T follicular helper cell (primary cell): ENCODE data around the gene CEP72.

Source experiments
- DNase-seq: peaks from one replicate; pipeline ENCODE4 v3.0.0-alpha.2; 2020; ENCODE audit warnings: low read depth

CEP72 gene

DNA sequence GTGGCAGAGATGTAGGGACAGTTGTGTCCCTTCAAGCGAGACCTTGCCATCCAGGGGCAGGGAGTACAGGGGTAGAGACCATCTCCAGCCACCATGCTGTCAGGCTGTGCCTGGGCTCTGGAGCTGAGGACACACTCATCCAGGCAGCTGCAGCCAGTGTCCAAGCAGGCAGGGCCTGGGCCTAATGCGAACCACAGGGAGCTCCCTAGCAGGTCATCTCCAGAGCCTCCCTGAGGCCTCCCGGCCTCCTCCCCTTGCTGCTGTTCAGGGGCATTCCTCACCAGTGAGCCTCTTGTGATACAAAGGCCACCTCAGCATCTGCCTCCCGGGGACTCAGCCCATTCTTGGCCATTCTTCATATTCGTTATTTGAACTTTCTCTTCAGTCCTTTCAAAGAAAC is 46.0 kb downstream of the CEP72 start:
- DNase-seq = no peak

DNA sequence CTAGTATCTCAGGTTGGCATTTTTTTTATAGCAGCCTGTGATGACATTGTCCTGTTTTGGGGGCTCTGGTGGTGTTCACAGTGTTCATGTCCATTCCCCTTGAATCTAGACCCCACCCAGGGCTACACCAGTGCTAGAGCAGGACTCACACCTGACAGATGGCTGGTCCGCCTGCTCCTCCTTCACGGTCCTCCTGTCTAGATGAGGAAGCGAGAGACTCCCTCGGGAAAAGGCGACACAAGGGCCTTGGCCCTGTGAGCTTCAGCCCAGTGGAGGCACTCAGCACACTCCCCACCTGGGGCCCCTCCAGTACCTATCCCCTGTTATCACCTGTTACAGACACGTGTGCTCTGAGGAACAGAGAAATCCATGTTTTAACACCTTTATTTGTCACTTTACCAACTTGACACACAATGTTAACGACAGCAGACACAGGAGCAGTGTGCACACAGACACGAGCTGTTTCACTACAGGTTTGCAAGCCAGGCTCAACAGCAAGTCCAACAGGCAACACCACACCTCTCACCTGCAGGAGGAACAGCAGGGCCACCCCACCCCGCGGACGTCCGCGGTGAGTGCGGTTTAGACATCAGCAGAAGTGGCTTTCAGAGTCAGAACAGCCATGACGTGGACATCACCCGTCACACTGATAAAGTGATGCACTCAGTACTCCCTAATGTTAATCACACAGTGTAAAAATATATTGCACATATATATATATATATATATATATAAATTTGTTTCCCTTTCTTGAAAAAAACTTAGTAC is 47.5 kb downstream of the CEP72 start:
- DNase-seq = no peak

DNA sequence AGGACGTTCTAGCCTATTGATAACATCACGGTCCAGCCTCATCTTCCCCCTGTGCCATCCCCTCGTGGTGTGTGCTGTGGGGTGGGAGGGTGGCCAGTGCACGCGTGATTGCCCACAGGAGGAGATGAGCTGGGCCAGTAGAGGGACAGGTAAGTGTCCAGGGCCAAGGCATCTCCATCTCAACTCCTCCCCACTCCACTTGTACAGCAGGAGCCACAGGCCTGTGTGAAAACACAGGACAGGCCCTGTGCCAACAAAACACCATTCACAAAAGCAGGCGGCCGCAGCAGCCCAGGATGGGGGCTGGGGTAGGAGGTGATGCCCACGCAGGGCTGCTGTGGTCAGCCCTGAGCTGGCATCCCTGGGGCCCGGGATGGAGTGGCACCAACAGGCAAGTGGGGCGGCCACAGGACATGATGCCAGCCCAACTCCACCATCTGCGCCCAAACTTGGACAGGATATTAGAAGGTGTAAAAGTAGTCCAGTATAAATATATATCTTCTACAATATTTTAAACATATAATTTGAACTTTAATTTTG is 48.4 kb downstream of the CEP72 start:
- no peak for DNase-seq

DNA sequence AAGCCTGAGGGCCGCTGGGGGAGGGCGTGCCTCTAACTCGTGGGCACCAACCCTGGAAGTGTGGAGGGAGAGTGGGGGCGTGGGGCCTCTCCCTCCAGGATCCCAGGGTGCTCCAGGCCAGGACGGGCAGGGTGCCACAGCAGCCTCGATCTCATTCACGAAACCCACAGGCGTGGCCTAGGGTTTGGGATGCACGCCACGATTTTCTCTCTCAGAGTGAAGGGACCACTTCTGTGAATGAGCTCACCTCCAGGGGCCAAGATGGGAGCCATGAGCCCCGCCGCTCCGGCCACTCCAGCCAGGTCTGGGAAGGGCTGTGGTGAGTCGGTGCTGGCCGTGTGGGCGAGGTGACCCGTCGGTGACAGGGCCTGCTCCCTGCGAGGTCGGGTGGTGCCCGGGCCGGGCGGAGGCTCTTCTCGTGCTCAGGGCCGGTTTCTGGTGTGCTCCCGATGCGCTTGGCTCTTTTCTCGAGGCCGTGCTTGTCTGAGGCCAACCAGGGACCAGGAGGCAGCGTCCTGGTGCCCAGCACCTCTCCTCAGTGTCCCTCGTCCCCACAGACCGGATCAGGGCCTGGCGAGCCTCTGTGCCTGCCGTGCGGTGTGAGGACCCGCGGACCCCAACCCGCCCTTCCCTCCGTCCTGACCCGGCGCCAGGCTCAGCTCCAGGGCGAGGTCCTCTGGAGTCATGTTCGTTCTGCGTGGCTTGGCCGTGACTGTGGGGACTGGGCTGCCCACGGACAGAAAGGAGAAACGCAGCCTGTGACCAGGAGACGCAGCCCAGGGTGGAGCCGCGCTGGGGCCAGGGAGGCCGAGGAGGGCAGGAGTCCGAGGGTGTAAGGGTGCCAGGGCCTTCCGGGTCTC is 50.0 kb downstream of the CEP72 start:
- no peak for DNase-seq

DNA sequence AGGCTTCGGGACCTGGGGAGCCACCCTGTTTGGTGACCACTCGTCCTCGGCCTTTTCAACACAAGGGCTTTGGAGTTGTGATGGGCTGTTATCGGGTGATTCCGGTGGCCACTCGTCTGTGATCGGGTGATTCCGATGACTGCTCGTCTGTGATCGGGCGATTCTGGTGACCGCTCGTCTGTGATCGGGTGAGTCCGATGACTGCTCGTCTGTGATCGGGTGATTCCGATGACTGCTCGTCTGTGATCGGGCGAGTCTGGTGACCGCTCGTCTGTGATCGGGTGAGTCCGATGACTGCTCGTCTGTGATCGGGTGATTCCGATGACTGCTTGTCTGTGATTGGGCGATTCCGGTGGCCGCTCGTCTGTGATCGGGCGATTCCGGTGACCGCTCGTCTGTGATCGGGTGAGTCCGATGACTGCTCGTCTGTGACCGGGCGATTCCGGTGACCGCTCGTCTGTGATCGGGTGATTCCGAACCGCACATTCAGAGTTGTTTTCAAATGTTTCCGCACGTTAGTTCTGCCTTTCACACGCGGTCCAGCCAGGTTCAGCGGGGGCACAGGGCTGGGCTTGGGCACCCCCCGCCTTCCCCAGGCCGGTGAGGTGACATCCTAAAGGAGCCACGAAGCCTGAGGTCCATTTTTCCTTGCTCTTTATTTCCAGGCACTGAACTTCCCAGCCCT is 50.8 kb downstream of the CEP72 start:
- DNase-seq = no peak

DNA sequence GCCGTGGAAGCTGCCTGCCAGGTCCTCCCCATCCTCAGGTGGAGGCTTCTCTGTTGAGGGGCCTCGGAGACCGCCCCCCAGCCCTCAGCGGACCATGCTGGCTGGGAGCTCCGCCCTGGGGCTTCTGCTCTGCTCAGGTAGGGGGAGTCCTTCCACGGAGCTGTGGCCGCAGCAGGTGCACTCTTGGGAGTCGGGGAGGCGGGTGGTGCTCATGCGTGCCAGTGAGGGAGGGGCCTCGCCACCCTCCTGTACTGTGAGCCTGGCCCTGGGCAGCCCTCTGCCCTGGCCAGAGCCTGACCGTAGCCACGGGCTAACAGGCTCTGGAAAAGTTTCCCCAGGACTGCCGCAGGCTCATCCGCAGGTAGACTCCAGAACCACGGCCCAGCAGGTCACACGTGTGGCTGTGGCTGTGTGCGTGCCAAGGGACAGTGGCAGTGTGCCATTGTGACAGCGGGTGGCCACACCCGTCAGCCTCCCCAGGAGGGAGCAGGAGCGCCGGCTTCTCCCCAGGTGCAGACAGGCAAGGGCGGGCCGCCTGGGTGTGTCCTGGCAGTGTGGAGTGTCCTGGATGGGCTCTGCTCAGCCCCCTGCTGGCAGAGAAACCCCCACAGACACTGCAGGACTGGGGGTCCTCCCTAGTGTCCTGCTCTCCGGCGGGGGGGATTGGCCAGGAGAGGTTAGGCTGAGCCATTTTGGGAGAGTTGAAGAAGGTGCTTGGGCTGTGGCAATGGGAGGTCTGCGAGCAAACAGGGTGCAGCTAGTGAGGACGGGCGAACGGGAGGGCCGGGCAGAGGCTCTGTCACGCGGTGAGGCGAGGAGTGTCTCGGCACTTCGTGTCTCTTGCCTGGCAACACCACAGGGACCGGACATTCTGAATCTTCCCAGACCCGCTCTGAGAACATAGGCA is 51.5 kb downstream of the CEP72 start:
- DNase-seq = no peak

DNA sequence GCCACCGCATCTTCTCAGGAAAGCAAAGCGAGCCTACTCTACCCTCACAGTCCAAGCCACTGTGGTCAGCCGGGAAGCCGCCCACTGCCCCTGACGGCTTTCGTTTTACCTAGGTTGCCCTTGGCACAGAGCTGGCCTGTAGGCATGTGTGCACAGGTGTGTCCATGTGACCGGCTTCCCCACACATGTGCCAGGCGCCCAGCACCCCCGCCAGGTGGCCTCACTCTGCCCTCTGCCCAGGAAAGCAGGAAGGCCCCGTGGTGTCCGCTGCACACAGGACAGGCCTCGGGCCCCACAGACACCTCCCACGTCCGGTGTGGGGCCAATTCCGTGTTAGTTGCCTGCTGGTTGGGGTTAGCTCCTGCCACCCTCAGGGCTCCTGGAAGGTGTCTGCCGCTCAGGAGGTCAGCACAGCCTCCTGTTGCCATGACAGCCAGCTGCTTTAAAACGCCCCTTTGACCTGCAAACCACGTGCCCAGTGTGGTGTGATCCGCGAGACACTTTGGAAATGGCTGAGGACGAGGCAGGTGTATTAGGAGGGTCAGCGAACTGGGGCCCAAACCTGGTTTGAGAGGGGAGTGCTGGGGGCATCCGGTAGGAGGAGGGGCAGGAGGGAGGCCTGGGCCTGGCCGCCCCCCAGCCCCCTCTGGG is 52.3 kb downstream of the CEP72 start:
- no peak for DNase-seq

DNA sequence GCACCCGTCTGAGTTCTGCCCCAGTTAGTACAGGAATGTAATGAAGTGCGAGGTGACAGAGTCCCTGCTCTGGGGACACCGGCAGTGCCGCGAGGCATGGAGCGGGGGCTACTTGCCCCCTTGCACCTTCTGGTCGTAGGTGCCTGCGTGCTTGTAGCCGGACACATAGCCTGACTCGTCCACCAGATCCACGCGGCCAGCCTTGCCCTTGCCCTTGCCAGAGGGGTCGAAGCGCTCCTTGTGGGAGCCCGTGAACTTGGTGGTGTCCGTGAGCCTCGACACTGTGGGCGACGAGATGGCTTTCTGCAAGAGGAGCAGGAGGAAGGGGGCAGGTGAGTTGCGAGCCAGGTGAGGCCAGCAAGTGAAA is 52.8 kb downstream of the CEP72 start:
- no peak for DNase-seq

DNA sequence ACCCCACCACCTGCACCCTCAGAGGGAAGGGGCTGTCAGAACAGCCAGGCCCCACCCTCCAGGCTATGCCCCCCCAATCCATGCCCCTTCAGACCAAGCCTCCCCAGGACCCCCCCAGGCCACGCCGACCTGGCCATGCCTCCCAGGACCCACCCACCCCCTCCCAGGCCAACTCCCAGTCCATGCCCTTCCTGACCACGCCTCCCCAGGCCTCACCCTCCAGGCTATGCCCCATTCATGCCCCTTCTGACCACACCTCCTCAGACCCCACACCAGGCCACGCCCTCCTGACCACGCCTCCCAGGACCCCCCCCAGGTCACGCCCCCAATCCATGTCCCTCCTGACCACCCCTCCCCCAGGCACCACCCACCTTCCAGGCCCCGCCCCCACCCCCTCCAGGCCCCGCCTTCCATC is 53.4 kb downstream of the CEP72 start:
- DNase-seq = no peak

DNA sequence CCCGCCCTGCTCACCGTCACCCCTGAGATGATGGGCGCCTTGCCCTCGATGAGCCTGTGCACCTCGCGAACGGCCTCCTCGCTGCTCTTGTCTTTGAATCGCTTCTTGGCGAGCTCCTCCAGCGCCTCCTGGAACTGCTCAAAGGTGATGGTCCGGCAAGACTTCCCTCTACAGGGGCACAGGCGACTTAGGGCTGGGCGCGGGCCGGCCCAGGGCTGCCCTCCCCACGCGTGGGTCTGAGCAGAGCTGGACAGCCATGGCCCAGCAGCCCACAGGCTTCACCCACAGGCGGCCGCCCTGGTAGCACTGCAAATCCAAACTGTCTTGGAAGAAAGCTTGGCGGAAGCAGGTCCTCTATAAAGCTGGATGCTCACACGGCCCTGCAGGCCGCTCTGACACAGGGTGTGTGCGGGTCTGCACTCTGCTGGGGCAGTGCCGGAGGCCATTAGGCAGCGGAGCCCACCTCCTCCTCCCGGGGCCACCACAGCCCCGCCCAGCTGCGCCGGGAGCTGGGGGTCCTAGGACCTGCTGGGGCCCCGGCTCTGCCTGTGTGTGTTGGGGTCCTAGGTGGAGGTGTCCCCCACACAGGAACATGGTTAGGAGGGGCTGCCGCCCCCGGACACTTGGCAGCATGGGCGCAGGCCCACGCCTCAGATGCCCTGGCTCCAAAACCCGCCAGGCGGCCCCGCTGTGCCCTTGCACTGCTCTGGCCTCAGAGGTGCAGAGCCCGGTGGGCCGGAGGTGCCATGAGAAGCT is 54.0 kb downstream of the CEP72 start:
- no peak for DNase-seq

DNA sequence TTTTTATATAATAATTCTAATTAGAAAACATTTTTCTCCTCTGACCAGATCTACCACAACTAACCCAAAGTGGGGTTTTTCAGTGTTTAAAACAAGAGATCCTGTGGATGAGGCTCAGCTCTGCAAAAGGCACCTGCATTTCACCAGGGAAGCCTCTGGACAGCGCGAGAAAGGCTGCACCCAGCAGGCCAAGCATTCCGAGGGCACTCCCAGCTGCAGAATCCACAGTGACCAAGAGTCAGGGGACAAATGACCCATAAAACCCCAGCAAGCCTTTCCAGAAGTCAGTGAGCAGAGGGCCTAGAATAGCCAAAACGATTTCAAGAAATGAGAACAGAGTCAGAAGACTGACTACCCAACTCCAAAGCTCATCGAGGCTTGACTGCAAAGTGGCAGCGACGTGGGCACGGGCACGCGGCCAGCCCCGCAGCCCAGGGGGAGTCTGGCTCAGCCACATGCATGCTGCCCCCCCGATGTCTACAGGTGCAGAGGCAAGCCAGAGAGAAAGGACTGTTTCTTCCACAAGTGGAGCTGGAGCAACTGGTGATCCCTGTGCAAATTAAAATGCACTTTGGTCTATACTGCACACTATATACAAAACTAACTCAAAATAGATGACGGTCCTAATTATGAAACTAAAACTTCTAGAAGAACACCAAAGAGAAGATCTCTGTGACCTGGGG is 54.8 kb downstream of the CEP72 start:
- no peak for DNase-seq

DNA sequence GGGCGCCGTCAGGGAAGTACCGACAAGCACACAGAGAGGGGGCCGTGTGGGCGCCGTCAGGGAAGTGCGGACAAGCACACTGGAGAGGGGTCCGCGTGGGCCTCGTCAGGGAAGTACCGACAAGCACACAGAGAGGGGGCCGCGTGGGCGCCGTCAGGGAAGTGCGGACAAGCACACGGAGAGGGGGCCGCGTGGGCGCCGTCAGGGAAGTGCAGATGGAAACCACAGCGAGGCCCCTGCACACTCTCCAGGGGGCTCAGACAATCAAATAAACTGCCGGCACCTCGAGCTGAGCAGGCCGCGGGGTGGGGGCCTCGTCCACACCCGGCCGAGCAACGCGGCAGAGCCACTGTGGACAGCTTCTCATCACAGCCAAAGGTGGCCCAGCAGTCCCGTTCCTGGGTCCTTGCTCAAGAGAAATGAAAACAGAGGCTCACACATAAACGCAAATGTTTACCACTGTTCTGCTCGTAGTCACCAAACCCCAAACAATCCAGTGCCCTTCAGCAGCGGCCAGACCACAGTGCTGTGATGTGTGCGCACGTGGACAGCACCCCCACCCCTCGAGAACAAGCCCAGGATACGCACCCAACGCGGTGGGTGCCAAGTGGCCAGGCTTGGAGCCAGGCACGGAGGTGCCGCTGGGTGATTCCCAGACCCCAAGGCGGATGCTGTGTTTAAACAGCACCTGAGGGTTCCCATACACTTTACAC is 56.3 kb downstream of the CEP72 start:
- no peak for DNase-seq

DNA sequence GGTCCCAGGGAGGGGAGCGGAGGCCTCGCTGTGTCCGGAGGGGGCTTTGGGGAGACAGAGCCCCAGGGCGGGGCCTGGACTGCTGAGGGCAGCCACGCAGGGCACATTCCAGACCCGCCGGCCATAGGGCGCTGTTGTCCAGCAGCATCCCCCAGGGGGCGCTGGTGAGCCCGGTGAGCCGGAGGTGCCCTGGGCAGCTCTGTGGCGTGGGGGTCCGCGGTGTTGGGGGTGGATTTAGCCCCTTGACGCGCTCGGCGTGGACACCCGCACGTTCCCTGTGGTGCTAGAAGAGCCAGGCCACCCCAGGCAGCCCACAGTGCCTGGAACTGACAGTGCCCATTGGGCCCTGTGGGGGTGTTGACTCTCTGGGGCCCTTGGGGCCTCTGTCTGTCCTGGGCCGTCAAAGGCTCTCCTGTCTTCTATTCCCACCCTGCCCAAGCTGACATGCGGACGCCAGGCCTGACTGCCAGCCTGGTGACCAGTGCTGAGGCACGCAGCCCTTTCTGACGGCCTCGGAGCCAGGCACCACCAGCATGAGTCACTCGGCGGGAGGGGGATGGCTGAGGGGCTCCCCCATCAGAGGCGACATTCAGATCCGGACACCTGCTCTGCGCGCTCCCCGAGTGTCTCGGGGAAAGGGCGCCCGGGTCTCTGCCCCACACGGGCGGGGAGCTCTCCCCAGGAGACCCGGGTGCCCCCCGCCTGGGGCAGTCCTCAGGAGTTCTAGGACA is 57.1 kb downstream of the CEP72 start:
- DNase-seq = no peak

DNA sequence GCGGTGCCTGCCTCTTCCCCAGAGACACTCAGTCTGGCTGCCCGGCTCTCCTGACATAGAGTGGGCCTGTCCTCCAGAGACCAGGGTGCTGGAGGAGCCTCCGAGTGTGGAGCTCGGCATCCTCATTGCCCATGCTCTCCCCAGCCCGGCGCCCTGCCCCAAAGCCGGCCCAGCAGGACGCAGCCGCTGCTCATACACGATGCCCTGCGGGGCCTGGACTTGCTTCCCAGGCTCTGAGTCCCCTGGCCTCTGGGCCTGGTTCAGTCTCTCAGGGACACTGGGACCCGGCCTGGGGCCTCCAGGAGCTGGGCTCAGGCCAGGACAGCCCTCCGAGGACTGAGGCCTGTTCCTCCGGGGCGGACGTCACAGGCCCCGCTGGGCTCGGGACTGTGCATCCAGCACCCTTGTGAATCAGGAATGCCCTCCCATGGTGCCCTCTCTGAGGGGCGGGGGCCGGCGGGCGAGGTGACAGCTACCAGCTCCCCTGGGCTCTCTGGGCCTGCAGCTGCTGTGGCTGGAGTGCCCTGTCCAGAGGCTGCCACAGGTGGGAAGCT is 57.8 kb downstream of the CEP72 start:
- DNase-seq = no peak

DNA sequence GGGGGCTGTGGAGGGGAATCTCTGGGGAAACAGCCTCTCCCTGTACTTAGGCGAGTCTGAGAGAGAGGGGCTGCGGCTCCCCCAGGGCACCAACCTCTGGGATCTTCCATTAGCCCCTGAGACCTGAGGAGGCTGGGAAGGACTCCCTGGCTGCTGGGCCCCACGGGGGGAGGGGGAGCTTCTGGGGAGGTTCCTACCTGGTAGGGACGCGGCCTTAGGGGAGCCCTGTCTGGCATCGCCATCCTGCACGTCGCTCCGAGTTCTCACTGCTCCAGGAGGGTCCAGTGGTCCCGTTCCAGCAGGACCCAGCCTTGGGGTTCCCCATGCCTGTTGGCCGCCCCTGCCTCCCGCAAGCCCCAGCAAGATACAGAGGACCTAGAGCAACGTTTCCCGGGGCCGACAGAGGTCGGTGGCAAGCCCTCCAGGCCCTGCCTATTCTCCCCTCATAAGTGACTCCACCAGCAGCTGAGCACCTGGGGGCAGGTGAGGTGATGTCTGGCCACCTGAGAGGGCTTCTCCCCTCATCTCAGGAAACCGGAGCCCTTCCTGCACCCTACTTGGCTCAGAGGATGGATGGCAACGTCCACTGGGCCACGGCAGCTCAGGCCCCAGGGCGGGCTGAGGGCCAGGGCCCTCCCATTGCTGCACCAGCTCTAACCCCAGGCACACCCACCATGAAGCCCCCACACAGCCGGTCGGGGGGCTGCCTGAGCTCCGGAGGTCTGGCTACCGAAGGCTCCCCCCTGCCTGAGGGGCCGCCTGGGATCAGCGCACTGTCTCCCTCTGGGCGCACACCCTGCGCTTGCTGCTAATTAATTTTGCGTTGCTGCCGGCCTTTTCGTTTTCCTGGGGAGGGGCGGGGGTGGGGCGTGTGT is 58.5 kb downstream of the CEP72 start:
- DNase-seq = no peak

DNA sequence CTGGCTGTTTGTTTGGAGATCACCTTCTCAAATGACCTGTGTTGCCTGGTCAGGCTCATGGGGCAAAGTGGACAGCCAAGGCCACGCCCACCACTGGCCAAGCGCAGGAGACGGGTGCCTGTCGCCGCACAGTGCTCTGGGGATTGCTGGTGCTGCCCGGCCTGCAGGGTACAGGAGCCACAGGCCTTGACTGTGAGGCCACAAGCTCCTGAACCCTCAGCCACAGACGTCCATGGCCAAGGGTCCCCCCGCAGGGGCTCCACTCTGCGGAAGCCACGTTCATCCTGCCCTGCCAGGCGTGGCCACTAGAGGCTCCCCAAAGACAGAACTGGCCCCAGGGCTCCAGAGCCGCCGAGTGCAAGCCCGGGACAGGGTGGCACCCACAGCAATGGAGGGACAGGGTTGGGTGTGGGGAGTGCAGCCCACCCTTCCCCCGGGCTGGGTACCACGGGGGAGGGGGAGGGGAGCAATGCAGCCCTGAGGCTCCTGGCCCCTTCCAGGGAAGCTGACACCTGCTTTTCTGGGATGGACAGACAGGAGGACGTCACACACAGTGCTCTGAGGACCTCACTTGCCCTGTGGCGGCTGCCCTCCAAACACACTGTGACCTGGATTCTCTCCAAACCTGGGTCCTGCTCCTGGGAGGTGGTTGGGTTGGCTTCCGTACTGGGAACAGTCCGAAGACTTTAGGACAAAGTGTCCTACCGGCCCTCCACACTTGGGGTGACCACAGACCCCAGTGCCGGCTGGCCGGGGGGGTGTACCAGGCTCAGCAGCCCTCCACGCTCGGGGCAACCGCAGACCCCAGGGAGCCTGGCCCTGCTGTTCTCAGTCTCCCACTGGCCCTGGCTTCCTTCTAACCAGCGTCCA is 59.6 kb downstream of the CEP72 start:
- peak; percentile 60 for DNase-seq
